ENCODE measurements around the gene FYCO1.

DNA sequence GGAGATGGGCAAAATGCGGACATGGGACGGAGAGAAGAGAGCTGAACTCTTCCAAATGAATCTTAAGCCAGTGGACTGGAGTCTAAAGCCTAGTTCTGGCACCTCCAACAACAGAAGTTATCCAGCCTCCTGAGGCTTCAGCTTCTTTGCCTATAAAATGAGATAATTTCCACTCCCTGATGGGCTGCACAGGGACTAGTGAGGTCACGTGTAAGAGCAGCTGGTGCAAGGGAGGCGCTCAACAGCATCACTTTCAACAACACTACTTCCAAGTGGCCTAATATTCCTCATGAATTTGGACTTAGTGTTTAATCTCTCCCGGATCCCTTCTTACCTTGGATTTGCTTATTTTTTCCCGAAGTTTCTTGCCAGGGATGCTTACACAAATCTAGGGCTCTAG lies 43.7 kb downstream of the FYCO1 start:
- TF ChIP-seq POLR2A (IDR thresholded peaks at IDR 0.05; ENCODE audit: low read length) (no peak), GATA1 (IDR thresholded peaks at IDR 0.05; ENCODE audit: low read depth, low read length) (no peak)

Measured in erythroblast (primary cell).